Urothelium cell line (cell line): ENCODE data around the gene ZNF407.
"Not testable (repeated sequence)": the region's sequence is repeated elsewhere in the genome, so short reads cannot be mapped to it uniquely, and the experiment has no call there.

Source experiments
- DNase-seq: peaks from one replicate; pipeline ENCODE4 v3.0.0; 2011; ENCODE audit warnings: low spot score, mixed read lengths
- FAIRE-seq: peaks from 2 replicates; lab custom pipeline; 2011; peaks lifted over from hg19 to GRCh38; lab: Jason Lieb, UNC

ZNF407 gene

DNA sequence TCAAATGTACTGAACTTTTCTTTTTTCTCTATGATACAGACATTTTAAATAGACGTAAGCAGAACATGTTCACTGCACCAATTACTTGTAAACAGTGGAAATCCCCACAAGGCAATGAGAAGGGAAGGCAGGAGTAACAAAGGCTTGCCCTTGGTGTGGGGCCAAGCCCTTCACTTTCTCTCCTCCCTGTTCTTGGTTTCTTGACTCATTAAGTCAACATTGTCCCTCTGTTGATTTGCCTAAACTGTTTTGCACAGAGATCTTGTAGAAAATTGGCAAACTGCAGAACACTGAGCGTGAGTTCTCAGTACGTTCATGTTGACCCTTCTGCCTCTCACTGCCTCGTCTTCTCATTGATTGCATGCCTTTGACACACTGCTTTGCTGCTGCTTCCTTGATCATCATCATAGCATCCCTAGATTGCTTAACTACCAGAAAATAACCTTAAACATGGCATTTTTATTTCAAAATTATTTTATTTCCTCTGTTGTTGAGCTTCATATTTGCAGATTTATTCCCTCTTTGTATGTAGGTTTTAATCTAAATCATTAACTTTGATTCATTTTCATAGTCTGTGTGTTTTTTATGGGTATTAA, 353.6 kb downstream of the ZNF407 start:
- FAIRE-seq (no peak), DNase-seq (peak; percentile 9)

DNA sequence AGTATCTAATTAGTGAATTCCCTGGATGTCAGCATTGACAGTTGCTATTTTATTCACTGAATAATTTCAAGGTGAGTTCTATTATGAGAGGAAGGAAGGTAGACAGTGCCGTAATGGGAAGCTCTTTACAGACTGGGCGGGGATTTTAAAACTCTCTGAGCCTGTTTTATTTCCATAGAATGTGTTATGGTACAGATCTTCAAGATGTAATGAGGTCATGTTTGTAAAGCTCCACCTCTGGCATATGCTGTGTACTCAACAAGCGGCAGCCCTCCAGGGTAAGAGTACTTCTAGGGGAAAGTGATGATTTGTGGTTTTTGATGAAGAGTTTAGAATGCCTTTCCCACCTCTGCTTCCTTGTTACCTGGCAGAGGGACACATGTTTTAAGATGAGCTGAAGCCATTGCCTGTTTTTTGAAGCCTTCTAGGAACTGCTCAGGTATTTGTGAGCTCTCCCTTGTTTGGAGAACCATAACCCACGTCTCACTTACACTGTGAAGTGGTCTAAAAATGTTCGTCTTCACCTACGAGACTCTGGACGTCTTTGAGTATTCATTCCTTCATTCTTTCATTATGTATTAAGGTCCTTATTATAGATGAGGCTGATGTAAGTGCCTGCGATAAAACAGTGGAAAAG, 360.0 kb downstream of the ZNF407 start:
- FAIRE-seq, result no peak
- DNase-seq, result no peak

DNA sequence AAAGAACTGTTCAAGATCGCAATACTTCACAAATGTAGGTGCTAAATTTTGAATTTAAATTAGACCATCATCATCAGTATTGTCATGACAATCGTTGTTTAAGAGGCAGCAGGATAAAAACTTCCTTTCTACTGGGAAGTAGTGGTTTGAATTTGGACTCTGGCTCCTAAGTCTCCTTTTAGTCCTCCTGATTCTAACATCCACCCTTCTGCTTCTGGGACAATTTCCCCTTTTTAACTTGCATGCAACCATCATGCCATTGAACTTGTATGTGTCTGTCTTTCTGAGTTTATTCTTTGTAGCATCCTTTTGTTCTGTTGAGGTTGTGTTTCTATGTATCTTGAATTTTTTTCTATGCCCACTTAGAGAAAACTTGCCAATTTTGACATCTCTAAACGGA, 361.5 kb downstream of the ZNF407 start:
- no peak for FAIRE-seq

DNA sequence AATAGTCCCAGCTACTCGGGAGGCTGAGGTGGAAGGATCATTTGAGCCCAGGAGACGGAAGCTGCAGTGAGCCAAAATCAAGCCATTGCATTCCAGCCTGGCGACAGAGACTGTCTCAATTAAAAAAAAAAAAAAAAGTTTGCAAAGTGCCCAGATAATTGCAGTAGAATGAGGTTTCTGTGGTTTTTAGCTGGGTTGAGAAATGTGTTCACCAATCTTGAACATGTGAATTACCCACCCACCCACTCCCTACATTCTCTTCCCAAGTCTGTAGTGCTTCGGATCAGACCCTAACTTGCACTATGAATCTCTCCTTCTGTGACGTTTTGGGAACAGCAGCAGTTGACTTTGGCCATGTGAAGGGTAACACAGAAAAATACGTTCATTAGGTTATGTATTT, 363.9 kb downstream of the ZNF407 start:
- no peak for DNase-seq
- no peak for FAIRE-seq

More for the DNA sequence above, 361.5 kb downstream of the ZNF407 start:
- DNase-seq, result no peak

DNA sequence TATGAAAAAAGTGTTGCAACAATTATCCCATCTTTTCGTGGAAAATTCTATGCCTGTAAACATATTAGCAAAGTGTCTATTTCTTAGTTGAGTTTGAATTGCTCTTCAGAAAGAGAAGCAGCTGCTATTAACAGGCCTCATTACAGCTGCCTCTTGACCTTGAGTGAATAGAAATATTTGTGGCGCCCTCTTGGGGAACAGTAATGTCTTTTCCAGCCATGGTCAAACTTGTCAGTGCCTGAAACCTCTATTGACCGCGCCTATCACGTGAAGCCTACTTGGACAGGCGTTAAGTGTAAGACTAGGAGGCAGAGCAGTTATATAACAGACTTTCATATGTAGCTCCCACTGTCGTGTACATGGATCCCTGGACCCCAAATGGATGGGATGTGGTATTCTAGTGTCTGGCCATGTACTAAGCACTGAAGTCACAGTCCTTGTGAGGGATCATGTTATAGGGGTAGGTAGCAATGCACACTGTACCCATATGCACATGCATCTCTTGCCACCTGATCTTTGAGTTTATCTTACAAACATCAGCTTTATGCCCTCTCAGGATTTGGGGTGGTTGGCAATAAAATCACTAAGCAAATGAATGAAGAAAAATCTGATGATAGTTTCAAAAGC, 366.3 kb downstream of the ZNF407 start:
- FAIRE-seq, result no peak

DNA sequence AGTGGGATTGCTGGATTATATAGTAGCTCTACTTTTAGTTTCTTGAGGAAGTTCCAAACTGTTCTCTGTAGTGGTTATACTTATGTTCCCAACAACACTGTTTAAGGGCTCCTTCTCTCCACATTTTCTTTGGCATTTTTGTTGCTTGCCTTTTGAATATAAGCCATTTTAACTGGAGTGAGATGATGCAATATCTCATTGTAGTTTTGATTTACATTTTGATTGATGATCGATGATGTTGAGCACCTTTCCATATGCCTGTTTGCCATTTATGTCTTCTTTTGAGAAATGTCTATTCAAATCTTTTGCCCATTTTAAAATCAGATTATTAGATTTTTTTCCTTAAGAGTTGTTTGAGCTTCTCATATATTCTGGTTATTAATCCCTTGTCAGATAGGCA, 368.0 kb downstream of the ZNF407 start:
- FAIRE-seq, result no peak
- DNase-seq, result no peak

More for the DNA sequence above, 366.3 kb downstream of the ZNF407 start:
- DNase-seq, result no peak

DNA sequence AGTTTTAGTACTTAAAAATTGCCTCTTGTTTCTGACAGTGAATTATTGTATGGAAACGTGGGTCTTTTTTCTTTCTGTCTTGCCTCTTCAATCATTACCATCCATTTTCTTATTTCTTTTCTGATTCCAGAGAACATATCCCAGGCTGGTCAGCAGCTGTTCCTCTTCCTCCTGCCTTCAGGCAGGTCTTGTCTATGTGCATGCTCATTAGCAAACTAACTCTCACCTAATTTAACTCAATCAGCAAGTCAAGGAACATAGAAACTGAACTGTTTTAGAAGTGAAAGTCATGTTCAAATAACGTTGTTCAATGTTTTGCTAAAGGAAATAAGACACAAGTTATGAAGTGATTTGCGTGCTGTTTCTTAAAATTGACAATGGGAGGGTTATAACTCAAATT, 369.8 kb downstream of the ZNF407 start:
- FAIRE-seq, result no peak

DNA sequence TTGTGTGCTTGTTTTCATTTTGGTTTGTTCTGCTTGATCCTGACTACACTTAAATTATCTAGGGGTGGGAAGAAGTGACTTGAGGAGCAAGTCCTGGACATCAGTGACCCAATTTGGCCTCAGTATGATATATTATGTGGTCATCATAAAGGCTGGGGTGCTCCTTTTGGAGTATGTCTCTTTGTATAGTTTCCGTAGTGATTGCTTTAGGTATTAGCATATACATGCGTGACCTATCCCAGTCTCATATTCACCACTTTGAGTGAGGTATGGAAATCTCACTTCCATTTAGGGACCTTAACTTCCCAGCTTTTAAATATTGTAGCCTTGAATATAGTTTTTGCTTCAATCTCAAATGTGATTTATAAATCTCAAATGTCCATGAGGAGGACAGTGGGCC, 370.3 kb downstream of the ZNF407 start:
- DNase-seq (no peak), FAIRE-seq (no peak)

More for the DNA sequence above, 369.8 kb downstream of the ZNF407 start:
- no peak for DNase-seq

DNA sequence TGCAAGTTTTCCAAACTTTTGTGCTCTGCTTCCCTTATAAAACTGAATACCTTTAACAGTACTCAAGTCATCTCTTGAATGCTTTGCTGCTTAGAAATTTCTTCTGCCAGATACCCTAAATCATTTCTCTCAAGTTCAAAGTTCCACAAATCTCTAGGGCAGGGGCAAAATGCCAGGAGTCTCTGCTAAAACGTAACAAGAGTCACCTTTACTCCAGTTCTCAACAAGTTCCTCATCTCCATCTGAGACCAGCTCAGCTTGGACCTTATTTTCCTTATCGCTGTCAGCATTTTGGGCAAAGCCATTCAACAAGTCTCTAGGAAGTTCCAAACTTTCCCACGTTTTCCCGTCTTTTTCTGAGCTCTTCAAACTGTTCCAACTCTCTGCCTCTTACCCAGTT, 373.7 kb downstream of the ZNF407 start:
- not testable (repeated sequence) for FAIRE-seq, DNase-seq

DNA sequence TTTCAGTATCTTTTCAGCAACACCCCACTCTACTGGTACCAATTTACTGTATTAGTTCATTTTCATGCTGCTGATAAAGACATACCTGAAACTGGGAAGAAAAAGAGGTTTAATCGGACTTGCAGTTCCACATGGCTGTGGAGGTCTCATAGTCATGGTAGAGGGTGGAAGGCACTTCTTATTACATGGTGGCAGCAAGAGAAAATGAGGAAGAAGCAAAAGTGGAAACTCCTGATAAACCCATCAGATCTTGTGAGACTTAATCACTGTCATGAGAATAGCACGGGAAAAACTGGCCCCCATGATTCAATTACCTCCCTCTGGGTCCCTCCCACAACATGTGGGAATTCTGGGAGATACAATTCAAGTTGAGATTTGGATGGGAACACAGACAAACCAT, 374.1 kb downstream of the ZNF407 start:
- not testable (repeated sequence) for FAIRE-seq, DNase-seq

DNA sequence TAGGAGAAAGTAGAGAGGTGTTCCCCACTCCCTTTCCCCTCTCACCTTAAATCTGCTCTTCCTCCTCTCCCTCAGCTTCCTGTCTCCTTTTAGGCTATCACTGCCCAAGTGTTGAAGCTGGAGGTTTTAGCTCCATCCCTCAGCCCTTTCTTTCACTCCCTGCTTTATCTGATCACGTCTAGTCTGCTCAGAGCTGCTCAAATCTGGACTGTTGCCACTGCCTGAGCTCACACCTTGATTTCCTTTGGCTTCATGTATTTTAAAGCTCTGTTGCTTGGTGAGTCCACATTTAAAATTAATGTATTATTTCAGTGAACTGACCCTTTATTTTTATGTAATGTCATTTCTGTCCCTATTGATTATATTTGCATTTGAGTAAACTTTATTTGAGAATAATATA, 374.7 kb downstream of the ZNF407 start:
- DNase-seq (no peak), FAIRE-seq (no peak)

DNA sequence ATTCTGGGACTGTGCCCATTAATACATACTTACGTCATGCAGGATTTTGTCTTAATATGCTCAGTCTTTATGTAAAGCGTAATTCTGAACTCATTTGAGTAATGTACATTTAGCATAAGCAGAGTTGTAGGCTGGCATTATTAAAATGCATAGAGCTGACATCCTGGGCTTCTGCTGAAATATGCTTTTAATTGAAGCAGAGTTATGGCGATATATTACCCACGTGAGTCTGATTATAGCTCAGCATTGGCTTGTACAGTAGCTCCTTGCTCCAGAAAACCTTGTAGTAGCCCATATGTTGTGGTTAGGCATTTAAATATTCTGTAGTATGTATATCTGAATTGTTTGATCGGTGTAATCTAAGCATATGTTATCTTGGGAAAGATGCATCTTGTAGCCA, 377.3 kb downstream of the ZNF407 start:
- FAIRE-seq, result no peak
- no peak for DNase-seq

DNA sequence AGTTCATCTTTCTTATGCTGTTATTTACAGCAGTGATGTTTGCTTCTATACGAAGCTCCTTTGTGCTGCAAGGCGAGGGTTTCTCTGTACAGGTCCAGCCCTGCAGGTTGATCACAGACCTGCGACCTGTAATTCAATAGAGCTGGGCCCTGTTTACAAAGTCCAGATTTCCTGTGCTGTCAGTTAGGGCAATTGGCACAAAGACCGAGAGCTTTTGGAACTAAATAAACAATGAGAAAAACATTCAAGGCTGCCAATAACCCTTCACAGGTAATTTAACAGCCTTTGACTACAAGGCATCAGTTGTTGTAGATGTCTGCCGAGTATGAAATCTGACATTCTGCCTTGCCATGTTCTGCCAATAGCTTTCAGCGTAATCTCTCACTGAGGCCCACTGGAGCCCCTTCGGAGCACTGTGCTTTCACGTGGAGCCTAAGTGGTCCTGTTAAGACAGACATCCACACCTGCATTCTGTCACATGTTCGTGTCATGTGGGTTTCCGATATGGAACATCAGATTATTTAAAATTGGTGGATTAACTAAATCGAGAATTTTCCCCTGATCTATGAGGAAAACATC, 378.8 kb downstream of the ZNF407 start:
- FAIRE-seq, result no peak
- DNase-seq, result no peak

DNA sequence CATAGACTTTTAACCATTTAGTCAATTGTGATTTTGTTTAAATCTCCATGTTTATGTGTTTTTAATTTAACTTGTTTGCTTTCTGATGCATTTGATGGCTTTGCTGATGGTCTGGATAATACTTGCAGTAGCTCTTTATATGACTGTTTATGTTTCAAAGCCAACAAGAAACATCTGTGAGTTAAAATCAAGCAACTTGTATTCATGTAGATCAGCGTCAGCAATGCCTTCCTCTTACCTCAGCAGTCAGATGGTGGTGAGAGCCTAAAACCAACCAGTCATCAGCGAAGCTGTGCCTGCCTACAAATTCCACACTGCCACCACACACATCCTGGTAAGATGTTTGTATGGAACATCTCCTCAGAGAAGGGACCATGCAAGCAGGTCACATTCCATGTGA, 379.4 kb downstream of the ZNF407 start:
- FAIRE-seq (no peak), DNase-seq (no peak)

DNA sequence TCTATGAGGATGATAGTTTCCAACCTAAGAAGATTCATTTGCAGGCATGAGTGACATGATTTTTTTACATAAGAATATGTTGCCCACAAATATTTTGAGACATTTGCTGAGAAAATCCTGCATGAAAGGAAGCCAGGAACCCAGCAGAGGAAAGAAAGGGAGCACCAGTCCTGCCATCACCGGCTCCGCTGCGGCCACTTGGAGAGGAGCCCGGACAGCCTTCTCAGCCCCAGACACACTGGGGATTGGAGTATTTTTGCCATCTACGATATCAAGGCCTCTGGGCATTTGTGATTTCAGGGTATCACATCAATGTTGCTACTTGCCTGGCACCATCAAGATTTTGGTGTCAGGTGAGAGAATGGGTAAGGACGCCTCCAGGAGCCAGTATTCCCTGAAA, 383.0 kb downstream of the ZNF407 start:
- DNase-seq (no peak), FAIRE-seq (no peak)

DNA sequence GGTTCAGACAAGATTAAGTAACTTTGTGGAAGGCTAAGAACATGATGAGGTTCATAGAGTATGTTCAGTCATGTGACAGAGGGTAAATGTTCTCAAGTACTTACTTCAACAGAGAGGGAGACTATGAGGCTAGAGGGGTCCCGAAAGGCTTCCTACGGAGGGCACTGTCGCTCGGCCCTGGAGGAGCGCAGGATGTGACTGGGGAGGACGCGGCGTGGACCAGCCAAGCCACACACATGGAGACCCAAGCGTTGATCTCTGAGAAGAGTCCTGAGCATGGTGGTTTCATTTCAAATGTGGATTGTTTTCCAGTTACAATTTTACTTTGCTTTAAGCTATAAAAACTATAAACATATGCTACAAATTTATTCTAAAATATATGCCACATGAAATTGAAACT, 383.8 kb downstream of the ZNF407 start:
- FAIRE-seq (no peak), DNase-seq (no peak)

DNA sequence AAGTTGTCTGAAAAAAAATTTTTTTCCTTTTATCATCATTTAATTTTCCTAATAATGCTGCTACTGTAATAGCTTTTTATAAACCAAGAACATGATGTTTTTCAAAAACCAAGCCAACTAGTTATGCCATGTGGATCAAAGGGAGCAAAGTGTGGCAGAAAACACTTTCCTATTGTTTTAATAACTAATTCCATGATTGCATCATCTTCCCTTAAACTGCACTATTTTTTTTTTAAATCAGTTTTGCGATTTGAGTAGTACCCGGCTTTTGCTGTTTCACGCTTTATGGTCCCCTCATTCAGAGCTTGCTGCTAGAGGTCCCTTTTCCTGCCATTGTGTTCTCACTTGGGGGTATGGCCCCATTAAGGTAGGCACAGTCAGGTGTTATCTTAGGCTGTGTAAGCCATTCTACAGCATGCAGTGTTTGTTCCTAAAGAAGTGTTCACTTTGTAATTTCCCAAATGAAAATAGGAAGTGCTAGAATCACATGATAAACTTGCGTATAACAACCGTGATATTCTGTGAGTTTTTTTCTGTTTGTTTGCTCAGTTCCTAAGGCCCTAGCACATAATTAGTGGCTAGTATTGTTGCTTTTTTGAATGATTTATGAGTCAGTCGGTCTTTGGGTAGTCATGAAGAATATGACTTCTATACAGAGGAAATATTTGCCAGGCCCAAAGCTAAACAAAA, 385.4 kb downstream of the ZNF407 start:
- DNase-seq (no peak), FAIRE-seq (no peak)

DNA sequence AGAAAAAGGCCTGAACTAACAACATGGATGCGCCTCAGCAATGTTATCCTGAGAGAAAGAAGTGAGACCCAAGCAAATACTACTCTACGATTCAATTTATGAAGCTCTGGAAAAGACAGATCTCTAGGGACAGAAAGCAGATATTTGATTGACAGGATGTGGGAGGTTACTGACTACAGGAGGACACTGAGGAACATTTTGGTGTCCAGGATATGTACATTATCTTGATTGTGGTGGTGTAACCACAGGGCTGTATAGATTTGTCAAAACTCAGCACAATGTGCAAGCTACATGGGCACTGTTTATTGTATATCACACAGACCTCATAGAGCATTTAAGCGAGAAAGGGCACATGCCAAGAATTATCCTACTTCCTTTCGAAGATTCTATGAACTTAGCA, 391.5 kb downstream of the ZNF407 start:
- FAIRE-seq, result no peak
- no peak for DNase-seq

DNA sequence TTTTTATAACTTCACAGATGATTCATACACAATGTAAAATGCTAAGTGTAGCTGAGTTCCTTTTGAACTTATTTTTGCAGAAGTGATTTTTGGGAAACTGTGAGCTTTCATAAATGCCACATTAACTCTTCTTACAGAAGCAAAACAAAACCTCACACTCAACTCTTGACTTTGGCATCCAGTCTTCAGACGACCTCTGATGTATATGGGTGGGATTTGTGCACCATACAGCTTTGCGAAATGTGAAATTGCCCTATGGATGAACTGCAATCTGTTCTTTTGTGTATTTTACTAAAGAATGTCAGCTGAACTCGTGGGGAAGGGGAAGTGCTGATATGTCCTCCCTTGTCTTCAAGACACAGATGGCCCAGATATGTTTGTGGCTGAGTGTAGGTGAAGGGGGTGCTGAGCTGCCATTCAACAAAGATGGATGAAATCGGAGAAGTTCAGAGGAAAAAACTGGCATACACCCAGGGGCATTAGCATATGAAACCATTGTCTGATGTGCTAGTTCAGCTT, 393.0 kb downstream of the ZNF407 start:
- FAIRE-seq (no peak), DNase-seq (no peak)

DNA sequence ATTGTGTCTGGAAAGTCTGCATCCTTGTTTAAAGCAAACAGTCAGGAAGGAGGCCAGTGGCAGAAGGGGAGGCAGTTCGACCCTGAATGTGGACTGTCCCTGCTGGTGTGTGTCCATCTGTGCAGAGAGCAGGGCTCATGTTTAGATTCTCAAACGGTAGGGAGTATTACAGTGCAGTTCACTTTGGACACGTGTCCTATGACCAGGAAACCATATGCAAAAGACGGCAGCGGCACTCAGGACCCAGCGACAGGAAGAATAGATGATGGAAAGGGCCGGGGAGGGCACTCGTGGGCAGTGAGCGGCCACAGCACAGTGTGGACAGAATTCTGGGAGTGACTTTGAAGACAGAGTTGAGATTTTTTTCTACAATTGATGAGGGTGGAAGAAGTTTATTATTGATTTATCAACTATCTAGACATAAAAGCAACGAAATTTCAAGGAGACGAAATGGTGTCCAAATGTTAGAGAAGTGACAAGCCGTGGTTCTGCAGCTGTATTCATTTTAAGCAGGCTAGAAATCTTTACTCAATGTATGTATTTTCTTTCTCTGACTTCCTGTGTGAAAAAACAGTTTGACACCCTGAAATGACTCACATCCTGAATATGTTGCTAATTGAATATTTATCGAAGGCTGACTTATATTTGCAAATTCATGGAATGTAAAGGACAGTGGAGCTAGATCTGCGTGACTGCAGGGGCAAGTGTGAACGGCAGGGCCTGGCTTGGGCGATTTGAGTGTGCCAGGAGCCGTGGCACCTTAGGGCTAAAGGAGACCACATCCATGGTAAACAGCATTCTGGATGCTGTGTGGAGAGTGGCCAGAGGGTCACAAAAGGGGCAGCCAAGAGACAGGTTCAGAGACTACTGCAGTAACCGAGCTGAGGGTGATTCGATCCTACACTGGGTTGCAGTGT, 397.1 kb downstream of the ZNF407 start:
- DNase-seq, result peak; percentile 6
- no peak for FAIRE-seq
